ENCODE measurements around the gene PRDM16. TPM values are rescaled to one million over a fixed set of nuclear protein-coding genes. Genes with fewer than 3 reads are reported as not detected.

PRDM16 gene
- polyA plus RNA-seq, 1 donor from 2014 or later = 0.21 TPM

DNA sequence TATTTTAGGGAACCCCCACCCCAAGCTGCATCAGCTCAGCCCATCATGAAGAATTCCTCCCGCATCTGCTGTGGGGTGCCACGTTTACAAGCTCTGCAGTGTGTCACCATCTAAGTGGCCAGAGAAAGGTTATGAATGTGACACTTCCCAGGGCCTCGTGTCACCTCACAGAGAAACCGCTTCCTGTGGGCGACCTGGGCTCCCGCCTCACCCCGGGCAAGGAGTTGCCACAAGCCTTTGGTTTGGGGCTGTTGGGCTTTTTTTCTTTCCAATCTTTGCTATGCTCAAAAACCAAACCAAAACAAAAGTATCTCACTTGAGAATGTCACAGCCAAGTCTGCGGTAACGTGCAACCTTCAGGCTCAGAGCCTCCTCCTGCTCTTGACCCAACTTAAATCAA is 303.3 kb downstream of the PRDM16 start:
- Histone ChIP-seq H4K20me1 (ENCODE audit: insufficient read depth) (no peaks in the 10 kb centered on the region), H3K4me2 (ENCODE audit: low read length) (no peak overlapping the region), H3F3A (ENCODE audit: insufficient read depth, low read length, poor library complexity, severe bottlenecking) (no peaks in the 10 kb centered on the region), H2AFZ (ENCODE audit: low read depth, low read length) (no peak overlapping the region), H3K9me2 (ENCODE audit: insufficient read depth, low read length) (no peaks in the 10 kb centered on the region), H3K9ac (ENCODE audit: low read length) (no peak overlapping the region), H3K9me3 (ENCODE audit: low read length) (no peaks in the 10 kb centered on the region), H3K27me3 (ENCODE audit: insufficient read depth, low read depth, low read length) (no peaks in the 10 kb centered on the region), H3K36me3 (ENCODE audit: insufficient read depth, low read length) (no peaks in the 10 kb centered on the region), H3K79me2 (replicated peaks; ENCODE audit: insufficient read depth, low read length) (no peaks in the 10 kb centered on the region), H3K4me3 (ENCODE audit: low read length) (no peak overlapping the region), H3K27ac (ENCODE audit: low read length) (no peak overlapping the region)
- no peak for TF ChIP-seq TAF1 (IDR thresholded peaks at IDR 0.05; ENCODE audit: low read depth)
- no peak for TF ChIP-seq EP300 (conservative IDR thresholded peaks at IDR 0.05; ENCODE audit: poor library complexity, severe bottlenecking)
- TF ChIP-seq, protein P1, sequence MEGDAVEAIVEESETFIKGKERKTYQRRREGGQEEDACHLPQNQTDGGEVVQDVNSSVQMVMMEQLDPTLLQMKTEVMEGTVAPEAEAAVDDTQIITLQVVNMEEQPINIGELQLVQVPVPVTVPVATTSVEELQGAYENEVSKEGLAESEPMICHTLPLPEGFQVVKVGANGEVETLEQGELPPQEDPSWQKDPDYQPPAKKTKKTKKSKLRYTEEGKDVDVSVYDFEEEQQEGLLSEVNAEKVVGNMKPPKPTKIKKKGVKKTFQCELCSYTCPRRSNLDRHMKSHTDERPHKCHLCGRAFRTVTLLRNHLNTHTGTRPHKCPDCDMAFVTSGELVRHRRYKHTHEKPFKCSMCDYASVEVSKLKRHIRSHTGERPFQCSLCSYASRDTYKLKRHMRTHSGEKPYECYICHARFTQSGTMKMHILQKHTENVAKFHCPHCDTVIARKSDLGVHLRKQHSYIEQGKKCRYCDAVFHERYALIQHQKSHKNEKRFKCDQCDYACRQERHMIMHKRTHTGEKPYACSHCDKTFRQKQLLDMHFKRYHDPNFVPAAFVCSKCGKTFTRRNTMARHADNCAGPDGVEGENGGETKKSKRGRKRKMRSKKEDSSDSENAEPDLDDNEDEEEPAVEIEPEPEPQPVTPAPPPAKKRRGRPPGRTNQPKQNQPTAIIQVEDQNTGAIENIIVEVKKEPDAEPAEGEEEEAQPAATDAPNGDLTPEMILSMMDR (IDR thresholded peaks at IDR 0.05; ENCODE audit: poor library complexity, severe bottlenecking) = no peak
- TF ChIP-seq REST (IDR thresholded peaks at IDR 0.05; ENCODE audit: borderline replicate concordance) = no peak
- TF ChIP-seq EZH2 (IDR thresholded peaks at IDR 0.05; ENCODE audit: borderline replicate concordance, insufficient read depth, low read length, poor library complexity, severe bottlenecking) = no peak
- no peak for TF ChIP-seq POLR2AphosphoS5 (IDR thresholded peaks at IDR 0.05)
- no peak for TF ChIP-seq MXI1 (conservative IDR thresholded peaks at IDR 0.05; ENCODE audit: poor library complexity, severe bottlenecking)
- no peak for TF ChIP-seq RAD21 (conservative IDR thresholded peaks at IDR 0.05)
- no peak for TF ChIP-seq SMC3 (conservative IDR thresholded peaks at IDR 0.05; ENCODE audit: poor library complexity)

GRCh38 chr1:3373175-3373574 is 304.2 kb downstream of the PRDM16 start:
- H3K4me2 ChIP-seq (ENCODE audit: low read length) = no peak overlapping the region
- no peak overlapping the region for H3K27ac ChIP-seq (ENCODE audit: low read length)
- H3F3A ChIP-seq (ENCODE audit: insufficient read depth, low read length, poor library complexity, severe bottlenecking) = no peaks in the 10 kb centered on the region
- H2AFZ ChIP-seq (ENCODE audit: low read depth, low read length) = no peak overlapping the region
- H3K9ac ChIP-seq (ENCODE audit: low read length) = no peak overlapping the region
- TF ChIP-seq, protein P1 (IDR thresholded peaks at IDR 0.05; ENCODE audit: poor library complexity, severe bottlenecking) = no peak
- TF ChIP-seq EP300 (conservative IDR thresholded peaks at IDR 0.05; ENCODE audit: poor library complexity, severe bottlenecking) (no peak), POLR2AphosphoS5 (IDR thresholded peaks at IDR 0.05) (no peak), REST (IDR thresholded peaks at IDR 0.05; ENCODE audit: borderline replicate concordance) (no peak), TAF1 (IDR thresholded peaks at IDR 0.05; ENCODE audit: low read depth) (no peak), MXI1 (conservative IDR thresholded peaks at IDR 0.05; ENCODE audit: poor library complexity, severe bottlenecking) (no peak), EZH2 (IDR thresholded peaks at IDR 0.05; ENCODE audit: borderline replicate concordance, insufficient read depth, low read length, poor library complexity, severe bottlenecking) (no peak), RAD21 (conservative IDR thresholded peaks at IDR 0.05) (no peak), SMC3 (conservative IDR thresholded peaks at IDR 0.05; ENCODE audit: poor library complexity) (no peak)
- H3K36me3 ChIP-seq (ENCODE audit: insufficient read depth, low read length) = no peaks in the 10 kb centered on the region
- H3K9me2 ChIP-seq (ENCODE audit: insufficient read depth, low read length) = no peaks in the 10 kb centered on the region
- no peaks in the 10 kb centered on the region for H3K27me3 ChIP-seq (ENCODE audit: insufficient read depth, low read depth, low read length)
- no peaks in the 10 kb centered on the region for H4K20me1 ChIP-seq (ENCODE audit: insufficient read depth)
- H3K79me2 ChIP-seq (replicated peaks; ENCODE audit: insufficient read depth, low read length) = no peaks in the 10 kb centered on the region
- no peaks in the 10 kb centered on the region for H3K9me3 ChIP-seq (ENCODE audit: low read length)
- no peak overlapping the region for H3K4me3 ChIP-seq (ENCODE audit: low read length)

Data from neural cell (in vitro differentiated cells).